AG04450 (cell line): ENCODE measurements around the gene SLC66A3. TPM values are rescaled to one million over a fixed set of nuclear protein-coding genes. Genes with fewer than 3 reads are reported as not detected.

Source experiments
- CTCF ChIA-PET: fragments of 300-600, 350-600 bp; formaldehyde crosslinking; extraction: SDS; loops from one replicate; lab custom pipeline; 2022; ENCODE audit warnings: antibody characterized with exemption, inconsistent platforms; lab: Charles Lee
- POLR2A ChIA-PET: fragments of 350-600 bp; formaldehyde crosslinking; extraction: SDS; loops from one replicate; lab custom pipeline; 2021; ENCODE audit warnings: antibody characterized with exemption, inconsistent platforms; lab: Yijun Ruan, JAX
- DNase-seq: peaks from one replicate; pipeline ENCODE4 v3.0.0-alpha.2; 2011; ENCODE audit warnings: low read depth, low spot score
- H3K27ac ChIP-seq: one replicate; pipeline ENCODE4 v1.5.1; 2012; ENCODE audit warnings: low read depth, low read length, control low read depth
- H3K27me3 ChIP-seq: one replicate; pipeline ENCODE4 v1.6.0; 2012; ENCODE audit warnings: low read length; ENCODE audit not compliant: control insufficient read depth, insufficient read depth
- H3K4me3 ChIP-seq: 2 replicates; pipeline ENCODE4 v1.5.1; 2011; ENCODE audit warnings: mild to moderate bottlenecking, low read depth, low read length, control low read depth
- H3K9me3 ChIP-seq: 2 replicates; pipeline ENCODE4 v1.5.1; 2012; ENCODE audit warnings: low read length; ENCODE audit not compliant: control insufficient read depth, insufficient read depth
- polyA plus RNA-seq: library from polyadenylated mRNA; depleted of rRNA; stranded (reverse); fragments of >200 nt; gene quantifications from 2 replicates; pipeline ENCODE4 v1.2.3, GENCODE V29; 2011
- TF ChIP-seq, protein P1 (sequence below): IDR thresholded peaks from 2 replicates; pipeline ENCODE4 v1.5.1; 2011; ENCODE audit warnings: low read depth, low read length, control low read depth, inconsistent platforms

The SLC66A3 gene
- polyA plus RNA-seq, 1 experiment = 40.1 TPM

DNA sequence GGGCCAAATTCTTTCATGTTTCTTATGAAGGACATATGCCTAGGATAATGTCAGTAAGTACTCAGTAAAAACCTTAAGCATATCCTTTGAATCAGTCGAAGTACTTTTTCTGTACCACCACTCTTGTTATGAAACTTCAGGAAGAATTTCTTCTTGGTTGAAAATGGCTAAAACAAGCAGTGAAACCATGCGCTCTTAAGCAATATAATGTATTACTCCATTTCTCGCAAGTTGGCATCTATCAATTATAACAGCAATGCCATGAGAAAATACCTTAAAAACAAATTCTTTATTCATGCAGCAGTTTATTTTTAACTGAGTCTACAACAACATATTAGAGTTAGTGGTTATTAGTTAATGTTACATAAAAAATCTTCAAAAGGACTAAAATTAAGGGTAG lies 41.0 kb downstream of the SLC66A3 start:
- TF ChIP-seq, protein P1, sequence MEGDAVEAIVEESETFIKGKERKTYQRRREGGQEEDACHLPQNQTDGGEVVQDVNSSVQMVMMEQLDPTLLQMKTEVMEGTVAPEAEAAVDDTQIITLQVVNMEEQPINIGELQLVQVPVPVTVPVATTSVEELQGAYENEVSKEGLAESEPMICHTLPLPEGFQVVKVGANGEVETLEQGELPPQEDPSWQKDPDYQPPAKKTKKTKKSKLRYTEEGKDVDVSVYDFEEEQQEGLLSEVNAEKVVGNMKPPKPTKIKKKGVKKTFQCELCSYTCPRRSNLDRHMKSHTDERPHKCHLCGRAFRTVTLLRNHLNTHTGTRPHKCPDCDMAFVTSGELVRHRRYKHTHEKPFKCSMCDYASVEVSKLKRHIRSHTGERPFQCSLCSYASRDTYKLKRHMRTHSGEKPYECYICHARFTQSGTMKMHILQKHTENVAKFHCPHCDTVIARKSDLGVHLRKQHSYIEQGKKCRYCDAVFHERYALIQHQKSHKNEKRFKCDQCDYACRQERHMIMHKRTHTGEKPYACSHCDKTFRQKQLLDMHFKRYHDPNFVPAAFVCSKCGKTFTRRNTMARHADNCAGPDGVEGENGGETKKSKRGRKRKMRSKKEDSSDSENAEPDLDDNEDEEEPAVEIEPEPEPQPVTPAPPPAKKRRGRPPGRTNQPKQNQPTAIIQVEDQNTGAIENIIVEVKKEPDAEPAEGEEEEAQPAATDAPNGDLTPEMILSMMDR = no peak
- no peak overlapping the region for H3K27ac ChIP-seq
- no peaks in the 10 kb centered on the region for H3K27me3 ChIP-seq
- H3K9me3 ChIP-seq = no peaks in the 10 kb centered on the region
- ChIA-PET CTCF (no interaction called here), POLR2A (no interaction called here)
- DNase-seq = no peak
- H3K4me3 ChIP-seq = no peak overlapping the region

DNA sequence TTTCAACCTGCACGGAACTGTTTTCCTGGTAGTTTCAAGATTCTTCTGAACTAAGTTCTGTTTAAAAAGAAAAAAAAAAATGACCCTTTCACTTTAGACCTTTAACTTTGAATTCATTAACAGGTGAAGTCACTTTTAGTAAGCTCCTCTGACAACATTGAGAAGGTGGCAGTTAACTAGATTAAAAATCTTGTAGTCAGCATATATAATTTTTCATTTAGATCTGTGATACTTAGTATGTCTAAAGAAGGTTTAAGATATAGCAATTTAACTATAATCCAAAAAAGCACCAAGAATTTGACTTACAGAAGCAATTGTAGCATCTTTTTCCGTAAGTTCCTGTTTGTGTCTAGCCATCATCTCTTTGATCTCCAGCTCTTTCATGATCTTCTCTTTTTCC lies 45.4 kb downstream of the SLC66A3 start:
- H3K9me3 ChIP-seq = no peaks in the 10 kb centered on the region
- no peaks in the 10 kb centered on the region for H3K27me3 ChIP-seq
- no peak overlapping the region for H3K27ac ChIP-seq
- TF ChIP-seq, protein P1 = no peak
- CTCF ChIA-PET = interaction anchor here (1.0 to 4.5 kb wide), 3 partner anchors 11 to 213 kb away, joined by 3 to 14 read pairs (median 8); a partner anchor contains a TSS
- no peak overlapping the region for H3K4me3 ChIP-seq
- POLR2A ChIA-PET = no interaction called here
- DNase-seq = no peak

- H3K9me3 ChIP-seq = no peaks in the 10 kb centered on the region
- ChIA-PET CTCF (interaction anchor here (4.5 kb wide), 1 partner anchor 69 kb away, joined by 14 read pairs; a partner anchor contains a TSS), POLR2A (no interaction called here)
- DNase-seq = no peak
- TF ChIP-seq, protein P1 = no peak
- H3K27me3 ChIP-seq = no peaks in the 10 kb centered on the region
- H3K27ac ChIP-seq = no peak overlapping the region
- no peak overlapping the region for H3K4me3 ChIP-seq
Observed at GRCh38 chr2:11201969-11202368, 46.7 kb downstream of the SLC66A3 start.

- no peak for DNase-seq
- TF ChIP-seq, protein P1 = no peak
- no peaks in the 10 kb centered on the region for H3K27me3 ChIP-seq
- ChIA-PET CTCF (interaction anchor here (1.1 to 4.5 kb wide), 4 partner anchors 12 to 244 kb away, joined by 3 to 14 read pairs (median 4); a partner anchor contains a TSS), POLR2A (no interaction called here)
- H3K9me3 ChIP-seq = no peaks in the 10 kb centered on the region
- no peak overlapping the region for H3K27ac ChIP-seq
- H3K4me3 ChIP-seq = no peak overlapping the region
Observed at GRCh38 chr2:11203480-11203879, 48.2 kb downstream of the SLC66A3 start.

DNA sequence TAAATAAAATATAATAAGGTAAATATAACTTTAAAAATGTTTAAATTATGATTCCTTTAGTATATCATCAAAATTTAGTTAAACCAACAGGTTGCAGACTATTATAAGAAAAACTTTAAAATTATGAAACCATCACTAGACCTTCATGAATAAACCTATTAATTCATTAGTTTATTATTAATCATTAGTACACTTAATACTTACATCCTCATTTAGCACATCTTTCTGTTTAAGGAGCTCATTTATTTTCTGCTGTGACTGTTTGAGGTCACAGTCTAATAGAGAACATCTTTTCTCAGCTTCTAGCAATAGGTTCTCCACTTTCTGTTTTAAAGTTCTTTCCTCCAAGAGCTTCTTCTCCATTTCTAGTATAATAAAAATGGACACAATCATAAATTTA lies 52.8 kb downstream of the SLC66A3 start:
- ChIA-PET POLR2A (no interaction called here), CTCF (interaction anchor here (0.5 to 2.2 kb wide), 2 partner anchors 184 to 239 kb away, joined by 4 to 6 read pairs; no protein-coding TSS in a partner anchor)
- no peak for DNase-seq
- TF ChIP-seq, protein P1 = no peak
- Histone ChIP-seq H3K9me3 (no peaks in the 10 kb centered on the region), H3K27me3 (no peaks in the 10 kb centered on the region), H3K27ac (no peak overlapping the region), H3K4me3 (no peak overlapping the region)
